AG08396 (cell line): Measurements from ENCODE around the gene TMEM114.

Experiments
- DNase-seq: peaks from one replicate; pipeline ENCODE4 v3.0.0; 2012; ENCODE audit warnings: low spot score, mixed read lengths

The TMEM114 gene

DNA sequence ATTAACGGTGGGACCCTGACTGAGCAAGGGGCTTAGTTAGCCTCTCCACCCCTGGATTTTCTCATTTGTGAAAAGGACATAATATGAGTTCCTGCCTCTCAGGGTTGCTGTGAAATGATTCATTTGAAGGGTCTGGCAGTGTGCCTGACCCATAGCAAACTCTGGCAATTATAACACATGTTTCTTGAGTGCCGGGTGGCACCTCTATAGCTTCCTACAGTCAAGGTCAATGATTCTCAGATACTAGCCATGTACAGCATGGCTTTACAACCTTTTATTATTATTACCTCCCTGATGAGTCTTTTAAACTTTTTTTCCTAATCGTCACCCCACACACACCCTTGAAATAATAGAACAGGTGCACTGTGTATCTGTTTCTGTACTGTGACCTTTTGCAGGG lies 42.1 kb downstream of the TMEM114 start:
- DNase-seq: no peak

DNA sequence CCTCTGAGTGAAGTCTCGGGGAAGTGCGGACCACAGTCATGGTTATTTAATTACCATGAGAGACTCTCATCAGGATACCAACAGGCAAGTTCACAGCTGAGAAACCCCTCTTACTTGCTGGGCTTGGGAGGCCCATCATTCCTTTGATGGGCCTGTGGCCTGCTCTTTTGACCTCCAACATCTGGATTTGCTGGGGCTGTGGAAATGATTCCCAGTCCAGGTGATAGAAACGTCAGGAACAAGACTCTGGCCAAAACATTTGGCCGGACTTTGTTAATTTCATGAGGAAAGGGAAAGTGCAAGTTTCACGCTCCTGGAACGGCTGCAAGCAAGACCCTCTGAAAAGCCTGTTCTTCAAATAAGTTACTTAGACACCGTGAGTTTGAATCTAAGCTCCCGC lies 42.5 kb downstream of the TMEM114 start:
- no peak for DNase-seq

DNA sequence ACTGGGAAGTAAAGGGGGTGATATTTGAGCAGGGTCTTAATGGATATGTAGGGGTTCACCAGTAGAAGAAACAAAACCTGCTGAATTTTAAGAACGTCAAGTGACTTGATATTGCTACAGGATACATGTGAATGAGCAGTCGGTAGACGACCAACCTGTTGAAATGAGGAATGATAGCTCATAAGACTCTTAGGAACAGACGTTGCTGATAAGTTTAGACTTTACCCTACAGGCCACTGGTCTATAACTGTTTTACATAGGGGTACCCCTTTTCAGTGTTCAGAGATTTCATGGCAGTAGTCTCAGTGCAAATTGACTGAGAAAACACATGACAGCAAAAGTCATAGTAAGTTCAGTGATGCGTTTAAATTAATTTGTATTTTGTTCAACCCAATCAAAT lies 45.9 kb downstream of the TMEM114 start:
- no peak for DNase-seq

DNA sequence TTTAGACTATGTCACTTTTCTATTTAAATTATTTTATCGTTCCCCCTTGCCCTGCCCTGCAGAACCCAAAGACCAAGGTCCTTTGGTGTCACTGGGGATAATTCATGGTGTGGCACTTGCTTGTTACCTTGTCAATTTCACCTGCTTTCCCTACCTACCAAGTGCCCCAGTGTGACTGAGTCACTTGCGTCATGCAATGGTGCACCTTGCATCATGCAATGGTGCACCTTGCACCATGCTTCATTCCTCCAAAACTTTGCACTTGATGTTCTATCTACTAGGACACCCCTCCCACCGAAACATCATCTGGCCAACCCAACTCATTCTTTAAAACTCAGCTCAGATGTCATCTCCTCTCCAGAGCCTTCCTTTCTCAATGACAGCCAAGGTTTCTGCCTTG lies 47.1 kb downstream of the TMEM114 start:
- no peak for DNase-seq

DNA sequence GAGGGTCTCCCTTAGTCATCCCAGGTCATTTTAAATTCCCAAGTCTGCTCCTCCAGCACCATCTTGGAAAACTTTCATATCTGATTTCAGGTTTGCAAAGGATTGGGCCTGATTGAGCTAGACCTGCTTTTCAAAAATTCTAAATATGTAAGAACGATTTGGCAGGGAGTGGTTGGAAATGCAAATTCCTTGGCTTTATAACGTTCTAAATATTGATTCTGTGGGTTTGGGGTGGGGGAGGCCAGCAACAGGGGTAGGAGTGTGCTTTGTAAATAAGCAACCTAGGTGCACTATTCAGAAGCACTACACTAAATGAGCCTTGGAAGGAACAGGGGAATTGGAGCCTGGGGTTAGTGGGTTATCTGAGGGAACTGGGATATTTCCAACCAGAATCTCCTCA lies 47.9 kb downstream of the TMEM114 start:
- DNase-seq: no peak

DNA sequence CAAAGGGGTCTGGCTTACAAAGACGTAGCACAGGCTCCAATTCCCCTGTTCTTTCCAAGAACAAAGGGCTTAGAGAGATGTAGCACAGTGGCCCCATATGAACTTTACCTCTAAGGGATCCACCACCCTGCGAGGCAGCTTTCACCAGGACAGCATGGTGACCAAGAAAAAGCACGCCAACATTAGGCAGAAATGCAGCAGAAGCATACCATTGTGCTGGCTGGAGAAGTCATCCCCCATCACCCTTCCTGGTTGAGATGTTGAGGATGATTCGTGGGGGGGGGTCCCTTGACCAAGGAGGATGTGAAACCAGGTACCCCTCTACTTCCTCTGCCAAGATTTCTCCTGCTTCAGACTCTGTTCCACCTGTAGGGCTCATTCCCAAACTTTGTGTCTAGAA lies 48.4 kb downstream of the TMEM114 start:
- DNase-seq: no peak

DNA sequence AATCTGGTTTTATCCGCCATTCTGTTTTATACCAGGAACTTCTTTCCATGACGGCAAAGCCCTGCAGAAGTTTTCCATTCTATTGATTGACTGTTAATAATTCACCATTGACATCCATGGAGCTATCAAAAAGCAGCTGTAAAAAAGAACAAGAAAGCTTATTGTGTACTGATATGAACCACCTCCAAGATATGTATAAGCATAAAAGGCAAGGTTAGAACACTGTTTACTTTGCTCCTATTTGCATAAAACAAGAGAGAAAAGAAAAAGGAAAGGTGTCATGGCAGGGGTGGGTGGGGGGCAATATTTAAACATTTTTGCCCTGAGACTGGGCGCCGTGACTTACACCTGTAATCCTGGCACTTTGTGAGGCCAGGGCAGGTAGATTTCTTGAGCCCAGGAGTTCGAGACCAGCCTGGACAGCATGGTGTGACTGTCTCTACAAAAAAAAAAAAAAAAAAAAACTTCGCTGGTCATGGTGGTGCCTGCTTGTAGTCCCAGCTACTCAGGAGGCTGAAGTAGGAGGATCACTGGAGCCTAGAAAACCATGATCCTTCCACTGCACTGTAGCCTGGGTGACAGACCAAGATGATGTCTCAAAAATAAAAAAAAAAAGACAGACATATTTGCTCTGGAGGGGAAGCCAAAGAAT lies 52.5 kb downstream of the TMEM114 start:
- no peak for DNase-seq

DNA sequence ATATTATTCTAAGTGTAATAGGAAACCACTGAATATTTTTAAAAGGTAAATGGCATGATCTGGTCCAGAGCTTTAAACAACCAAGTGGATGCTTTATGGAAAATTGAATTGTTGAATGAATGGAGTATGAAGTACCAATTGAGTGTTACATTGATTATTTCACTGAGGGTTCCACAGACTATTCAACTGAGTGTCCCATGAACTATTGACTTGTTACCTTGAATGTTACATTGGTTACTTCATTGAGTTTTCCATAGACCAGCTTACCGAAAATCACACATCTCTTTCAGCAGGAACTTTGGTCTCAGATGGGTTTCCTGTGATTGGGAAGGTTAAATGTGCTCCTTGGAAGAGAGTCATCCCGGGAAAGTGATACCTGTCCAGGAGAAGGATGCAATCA lies 56.8 kb downstream of the TMEM114 start:
- DNase-seq: no peak

DNA sequence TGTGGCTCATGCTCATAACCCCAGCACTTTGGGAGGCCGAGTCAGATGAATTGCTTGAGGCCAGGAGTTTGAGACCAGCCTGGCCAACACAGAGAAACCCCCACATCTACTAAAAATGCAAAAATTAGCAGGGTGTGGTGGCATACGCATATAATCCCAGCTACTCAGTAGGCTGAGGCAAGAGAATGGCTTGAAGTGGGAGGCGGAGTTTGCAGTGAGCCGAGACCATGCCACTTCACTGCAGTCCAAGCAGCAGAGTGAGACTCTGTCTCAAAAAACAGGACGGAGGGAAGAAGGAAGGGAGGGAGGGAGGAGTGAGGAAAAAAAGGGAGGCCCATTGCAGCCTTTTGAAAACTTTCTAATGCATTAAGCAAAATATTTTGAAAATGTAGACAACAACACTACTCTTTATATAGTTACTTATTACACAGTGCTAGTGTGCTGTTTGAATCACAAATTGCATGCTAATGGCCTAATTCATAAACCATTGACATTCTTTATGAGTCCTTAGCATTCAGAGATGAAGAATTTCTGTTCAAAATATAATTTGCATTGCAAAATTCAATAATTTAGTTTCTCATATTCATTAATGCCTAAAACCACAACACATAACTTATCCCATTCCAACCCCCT lies 59.4 kb downstream of the TMEM114 start:
- DNase-seq: no peak

DNA sequence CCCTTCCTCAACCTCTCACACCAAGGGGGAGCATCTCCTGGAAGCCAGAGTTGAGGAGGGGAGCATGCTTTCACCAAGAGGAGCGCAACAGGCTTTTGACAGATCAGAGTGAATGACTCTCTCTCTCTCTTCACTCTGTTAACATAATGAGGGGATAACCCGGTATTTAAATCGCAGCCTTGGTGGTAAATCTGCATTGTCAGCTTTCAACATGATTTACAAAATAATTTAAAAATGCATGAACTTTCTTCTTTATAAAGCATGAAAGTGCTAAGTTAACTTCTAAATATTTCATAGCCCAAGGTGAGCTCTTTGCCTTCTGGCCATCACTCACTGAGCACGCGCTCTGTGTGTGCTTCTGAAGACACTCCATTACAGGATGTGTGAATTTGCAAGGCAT lies 61.8 kb downstream of the TMEM114 start:
- no peak for DNase-seq

DNA sequence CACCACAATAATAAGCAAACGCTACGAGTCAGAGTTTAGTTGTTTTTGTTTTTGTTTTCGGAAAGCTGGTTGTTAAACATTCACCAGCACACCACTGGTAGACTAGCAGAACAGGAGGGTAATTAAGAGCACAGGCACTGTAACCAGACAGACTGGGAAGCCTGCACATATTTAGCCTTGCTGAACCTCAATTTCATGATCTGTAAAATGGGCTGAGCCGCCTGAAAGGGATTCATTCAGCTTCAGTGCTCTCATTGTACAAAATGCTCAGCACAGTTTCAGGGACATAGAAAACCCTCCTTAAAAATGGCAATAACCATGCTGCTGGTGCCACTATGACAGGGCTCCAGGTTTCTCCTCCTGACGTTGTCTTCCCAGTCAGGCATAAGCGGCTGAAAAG lies 66.4 kb downstream of the TMEM114 start:
- no peak for DNase-seq

DNA sequence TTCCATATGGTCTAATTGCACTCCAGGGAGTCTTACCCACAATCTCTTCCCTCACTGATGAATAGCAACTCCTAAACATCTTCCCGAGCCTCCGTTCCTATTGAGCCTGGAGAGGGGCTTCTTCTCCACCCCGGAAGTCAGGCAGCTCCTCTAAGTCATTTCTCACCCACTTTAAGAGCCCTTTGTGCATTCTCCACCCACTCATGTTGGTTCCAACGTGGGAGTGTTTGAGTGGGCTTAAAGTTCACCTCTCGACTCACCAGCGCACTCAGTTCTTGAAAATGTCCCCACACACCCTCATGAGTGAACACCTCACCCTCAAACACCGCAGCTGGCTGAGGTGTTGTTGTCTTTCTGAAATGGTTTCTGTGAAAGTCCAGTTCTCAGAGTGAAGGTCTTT lies 67.6 kb downstream of the TMEM114 start:
- no peak for DNase-seq

DNA sequence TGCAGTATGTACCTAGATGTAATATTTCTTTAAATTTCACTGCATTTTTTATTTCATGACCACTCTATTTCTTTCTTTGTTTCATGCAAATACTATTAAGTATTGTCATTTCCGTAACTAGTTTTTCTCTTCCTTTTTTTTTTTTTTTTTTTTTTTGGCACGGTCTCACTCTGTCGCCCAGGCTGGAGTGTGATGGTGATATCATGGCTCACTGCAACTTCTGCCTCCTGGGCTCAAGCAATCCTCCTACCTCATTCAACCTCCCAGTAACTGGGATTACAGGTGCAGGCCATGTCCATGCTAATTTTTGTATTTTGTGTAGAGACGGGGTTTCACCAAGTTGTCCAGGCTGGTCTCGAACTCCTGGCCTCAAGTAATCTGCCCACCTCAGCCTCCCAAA lies 70.7 kb downstream of the TMEM114 start:
- DNase-seq: no peak
